GM10248 (cell line): ENCODE data around the gene STRAP.
"Not testable (repeated sequence)": the region's sequence is repeated elsewhere in the genome, so short reads cannot be mapped to it uniquely, and the experiment has no call there.

Experiments
- CTCF ChIA-PET: fragments of 300-600 bp; sonication (Branson Sonifier 250); formaldehyde crosslinking; extraction: SDS; loops from one replicate; lab custom pipeline; 2021; ENCODE audit warnings: antibody characterized with exemption; lab: Yijun Ruan, JAX
- POLR2A ChIA-PET: fragments of 350-650 bp; sonication (Branson Sonifier 250); formaldehyde crosslinking; extraction: SDS; loops from one replicate; lab custom pipeline; 2020; ENCODE audit warnings: antibody characterized with exemption; lab: Yijun Ruan, JAX
- DNase-seq: peaks from one replicate; pipeline ENCODE4 v3.0.0; 2012; ENCODE audit errors: extremely low spot score
- CTCF ChIP-seq: IDR thresholded peaks from 2 replicates; pipeline ENCODE4 v1.5.1; 2012; ENCODE audit warnings: mild to moderate bottlenecking, low read depth; ENCODE audit errors: extremely low read depth, missing control alignments, control extremely low read depth

STRAP gene

DNA sequence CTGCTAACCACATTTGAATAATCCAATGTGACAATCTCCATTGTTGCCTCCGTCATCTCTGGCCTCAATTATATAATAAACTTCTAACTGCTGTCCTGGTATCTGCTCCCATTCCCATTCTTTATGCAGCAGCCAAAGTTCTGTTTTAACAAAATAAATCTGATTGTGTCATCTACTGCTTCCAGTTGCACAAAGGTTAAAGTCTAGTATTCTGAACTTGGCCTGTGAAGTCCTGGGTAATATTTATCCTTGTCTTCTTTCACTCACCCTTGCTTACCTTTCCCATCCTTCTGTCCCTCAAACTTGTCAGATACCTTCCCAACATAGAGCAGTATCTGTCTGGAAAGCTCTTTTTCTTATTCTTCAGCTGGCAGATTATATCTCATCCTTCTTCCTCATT is 19.3 kb upstream of the STRAP start:
- ChIA-PET POLR2A (no interaction called here), CTCF (interaction anchor here (1.5 to 1.6 kb wide), 2 partner anchors 11 to 272 kb away, joined by 5 to 10 read pairs; no protein-coding TSS in a partner anchor)
- TF ChIP-seq CTCF: no peak
- no peak for DNase-seq

- ChIA-PET CTCF (interaction anchor here (1.5 to 1.6 kb wide), 2 partner anchors 11 to 273 kb away, joined by 5 to 10 read pairs; no protein-coding TSS in a partner anchor), POLR2A (interaction anchor here (0.7 kb wide), 1 partner anchor 289 kb away, joined by 8 read pairs; no protein-coding TSS in a partner anchor)
- TF ChIP-seq CTCF: no peak
- DNase-seq: no peak
These were observed 18.8 kb upstream of the STRAP start for GRCh38 chr12:15863372-15863771.

- ChIA-PET POLR2A (interaction anchor here (0.7 kb wide), 1 partner anchor 290 kb away, joined by 8 read pairs; no protein-coding TSS in a partner anchor), CTCF (interaction anchor here (1.5 to 1.6 kb wide), 2 partner anchors 10 to 273 kb away, joined by 5 to 10 read pairs; no protein-coding TSS in a partner anchor)
- TF ChIP-seq CTCF: no peak
- DNase-seq: peak; percentile 15
These were observed 18.2 kb upstream of the STRAP start for GRCh38 chr12:15863984-15864383.

- ChIA-PET POLR2A (no interaction called here), CTCF (interaction anchor here (1.3 kb wide), 2 partner anchors 11 to 83 kb away, joined by 3 to 5 read pairs; no protein-coding TSS in a partner anchor)
- no peak for TF ChIP-seq CTCF
- no peak for DNase-seq
These were observed 14.0 kb upstream of the STRAP start for GRCh38 chr12:15868186-15868585.

DNA sequence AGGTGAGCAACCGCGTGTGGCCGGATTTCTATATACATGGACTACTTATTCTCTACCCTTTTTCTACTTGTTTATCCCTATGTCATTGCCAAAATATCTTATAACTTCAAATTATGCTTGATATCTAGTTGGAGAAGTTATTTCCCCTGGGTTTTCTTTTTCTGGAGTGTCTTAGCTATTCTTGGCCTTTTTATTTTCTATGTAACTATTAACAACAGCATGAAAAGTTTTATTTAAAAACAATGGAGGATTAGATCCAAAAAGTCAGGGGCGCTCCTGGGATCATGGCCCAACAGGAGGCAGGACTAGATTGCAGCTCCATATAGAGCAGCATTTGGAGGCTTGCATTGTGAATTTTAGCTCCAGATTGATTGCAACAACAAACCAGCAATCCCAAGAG is 8.6 kb upstream of the STRAP start:
- DNase-seq: no peak
- CTCF ChIA-PET: interaction anchor here (0.9 to 1.6 kb wide), 5 partner anchors 10 to 341 kb away, joined by 3 to 5 read pairs (median 4); no protein-coding TSS in a partner anchor
- POLR2A ChIA-PET: interaction anchor here (0.6 kb wide), 1 partner anchor 909 kb away, joined by 9 read pairs; no protein-coding TSS in a partner anchor
- TF ChIP-seq CTCF: no peak

- CTCF ChIA-PET: interaction anchor here (1.6 to 2.8 kb wide), 2 partner anchors 11 to 284 kb away, joined by 5 to 8 read pairs; no protein-coding TSS in a partner anchor
- DNase-seq, POLR2A ChIA-PET: not testable (repeated sequence)
These were observed 7.5 kb upstream of the STRAP start for GRCh38 chr12:15874556-15875145.

DNA sequence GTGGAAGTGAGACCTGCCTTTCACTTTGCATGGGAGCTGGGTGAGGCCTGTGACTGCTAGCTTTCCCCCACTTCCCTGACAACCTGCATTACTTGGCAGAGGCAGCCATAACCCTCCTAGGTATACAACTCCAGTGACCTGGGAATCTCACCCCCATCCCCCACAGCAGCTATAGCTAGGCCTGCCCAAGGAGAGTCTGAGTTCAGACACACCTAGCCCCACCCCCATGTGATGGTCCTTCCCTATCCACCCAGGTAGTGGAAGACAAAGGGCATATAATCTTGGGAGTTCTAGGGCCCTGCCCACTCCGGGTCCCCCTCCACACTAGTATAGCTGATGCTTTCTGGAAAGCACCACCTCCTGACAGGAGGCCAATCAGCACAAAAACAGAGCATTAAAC is 6.3 kb upstream of the STRAP start:
- no peak for DNase-seq
- POLR2A ChIA-PET: no interaction called here
- CTCF ChIA-PET: interaction anchor here (2.8 kb wide), 1 partner anchor 285 kb away, joined by 8 read pairs; no protein-coding TSS in a partner anchor
- no peak for TF ChIP-seq CTCF
